ENCODE results near the gene PPP1R18. TPM values are rescaled to one million over a fixed set of nuclear protein-coding genes. Genes with fewer than 3 reads are reported as not detected.

Gene PPP1R18
- total RNA-seq, 1 donor from 2014 or later, result 156 TPM

- no peaks in the 10 kb centered on the region for H3K9me3 ChIP-seq (ENCODE audit: insufficient read depth, low read depth, low read length)
- no peak for FAIRE-seq
- no peak overlapping the region for H3K9ac ChIP-seq (ENCODE audit: low read length)
- no peak overlapping the region for H3K4me3 Mint-ChIP-seq (ENCODE audit: unreplicated experiment)
- no peak overlapping the region for H3K27ac Mint-ChIP-seq (ENCODE audit: unreplicated experiment)
- H3K27me3 Mint-ChIP-seq (ENCODE audit: low read depth, unreplicated experiment), result no peaks in the 10 kb centered on the region
- no peak overlapping the region for H3K4me2 ChIP-seq (ENCODE audit: low read length)
- no peak overlapping the region for H2AFZ ChIP-seq (ENCODE audit: low read depth, low read length)
- H3K9me3 Mint-ChIP-seq (ENCODE audit: unreplicated experiment), result peaks cover 2% of the 10 kb centered on the region
- H3K27me3 ChIP-seq (ENCODE audit: insufficient read depth, low read length), result no peaks in the 10 kb centered on the region
- peaks cover 3% of the 10 kb centered on the region for H3K4me1 ChIP-seq (ENCODE audit: insufficient read depth, low read length)
- H3K27ac ChIP-seq (ENCODE audit: low read depth, low read length), result no peak overlapping the region
- H3K36me3 ChIP-seq (ENCODE audit: insufficient read depth, low read length), result peaks cover 17% of the 10 kb centered on the region
- TF ChIP-seq EZH2 (IDR thresholded peaks at IDR 0.05; ENCODE audit: insufficient read depth, low read length) (no peak), CTCF (IDR thresholded peaks at IDR 0.05; ENCODE audit: insufficient read depth, low read depth, low read length) (no peak)
- no peak overlapping the region for H3K4me3 ChIP-seq (ENCODE audit: insufficient read depth, low read depth, low read length)
- no peaks in the 10 kb centered on the region for H3K79me2 ChIP-seq (ENCODE audit: insufficient read depth, low read length)
- H3K4me1 Mint-ChIP-seq (ENCODE audit: low read depth, unreplicated experiment), result peaks cover 6% of the 10 kb centered on the region
- H4K20me1 ChIP-seq (ENCODE audit: insufficient read depth, low read length), result peaks cover 3% of the 10 kb centered on the region
- DNase-seq (ENCODE audit: low read depth), result no peak
- peaks cover 18% of the 10 kb centered on the region for H3K36me3 Mint-ChIP-seq (ENCODE audit: low read depth, unreplicated experiment)
Observed at GRCh38 chr6:30635834-30636233, 50.6 kb downstream of the PPP1R18 start.

GRCh38 chr6:30626484-30627366 is 59.7 kb downstream of the PPP1R18 start, which contains the start of gene ATAT1:
ATAT1 (plus strand) TSS chr6:30626874.
- no peaks in the 10 kb centered on the region for H3K27me3 Mint-ChIP-seq (ENCODE audit: low read depth, unreplicated experiment)
- peak within 1 kb of the TSS; percentile 79 for H3K4me3 ChIP-seq (ENCODE audit: insufficient read depth, low read depth, low read length)
- peak within 1 kb of the TSS; percentile 93 for H3K27ac Mint-ChIP-seq (ENCODE audit: unreplicated experiment)
- H3K79me2 ChIP-seq (ENCODE audit: insufficient read depth, low read length), result peaks cover 24% of the 10 kb centered on the region
- H3K27me3 ChIP-seq (ENCODE audit: insufficient read depth, low read length), result no peaks in the 10 kb centered on the region
- H3K4me3 Mint-ChIP-seq (ENCODE audit: unreplicated experiment), result peak within 1 kb of the TSS; percentile 92
- H3K4me1 Mint-ChIP-seq (ENCODE audit: low read depth, unreplicated experiment), result peaks cover 15% of the 10 kb centered on the region
- FAIRE-seq, result no peak
- H3K27ac ChIP-seq (ENCODE audit: low read depth, low read length), result peak within 1 kb of the TSS; percentile 86
- H3K4me2 ChIP-seq (ENCODE audit: low read length), result peak within 1 kb of the TSS; percentile 93
- peak within 1 kb of the TSS; percentile 95 for H2AFZ ChIP-seq (ENCODE audit: low read depth, low read length)
- TF ChIP-seq EZH2 (IDR thresholded peaks at IDR 0.05; ENCODE audit: insufficient read depth, low read length) (no peak), CTCF (IDR thresholded peaks at IDR 0.05; ENCODE audit: insufficient read depth, low read depth, low read length) (peak; percentile 30)
- H3K9ac ChIP-seq (ENCODE audit: low read length), result peak within 1 kb of the TSS; percentile 92
- peaks cover 7% of the 10 kb centered on the region for H3K4me1 ChIP-seq (ENCODE audit: insufficient read depth, low read length)
- no peaks in the 10 kb centered on the region for H3K9me3 ChIP-seq (ENCODE audit: insufficient read depth, low read depth, low read length)
- no peaks in the 10 kb centered on the region for H4K20me1 ChIP-seq (ENCODE audit: insufficient read depth, low read length)
- H3K36me3 Mint-ChIP-seq (ENCODE audit: low read depth, unreplicated experiment), result peaks cover 18% of the 10 kb centered on the region
- no peaks in the 10 kb centered on the region for H3K9me3 Mint-ChIP-seq (ENCODE audit: unreplicated experiment)
- DNase-seq (ENCODE audit: low read depth), result peak; percentile 59
- peaks cover 29% of the 10 kb centered on the region for H3K36me3 ChIP-seq (ENCODE audit: insufficient read depth, low read length)

Other genes starting within 250 kb of the PPP1R18 start
- 94.9 and 105 TPM in 2 replicates for gene HLA-E, start 197.1 kb downstream of the PPP1R18 start, total RNA-seq
- gene GNL1, start 130.2 kb downstream of the PPP1R18 start, total RNA-seq, result 49.0 and 49.3 TPM in 2 replicates
- gene PRR3, start 129.3 kb downstream of the PPP1R18 start, total RNA-seq, result 11.0 and 13.0 TPM in 2 replicates
- gene ABCF1, start 115.2 kb downstream of the PPP1R18 start, total RNA-seq, result 58.1 and 60.3 TPM in 2 replicates
- gene PPP1R10, start 69.4 kb downstream of the PPP1R18 start, total RNA-seq, result 64.6 and 69.1 TPM in 2 replicates
- gene MRPS18B, start 68.8 kb downstream of the PPP1R18 start, total RNA-seq, result 28.0 and 29.3 TPM in 2 replicates
- gene ATAT1, start 59.8 kb downstream of the PPP1R18 start, total RNA-seq, result 15.7 and 16.6 TPM in 2 replicates
- 12.0 and 12.7 TPM in 2 replicates for gene C6orf136, start 39.5 kb downstream of the PPP1R18 start, total RNA-seq
- gene DHX16, start 13.6 kb downstream of the PPP1R18 start, total RNA-seq, result 29.3 and 30.0 TPM in 2 replicates
- gene NRM, start 4.3 kb upstream of the PPP1R18 start, total RNA-seq, result 12.2 and 12.8 TPM in 2 replicates
- 25.2 and 25.4 TPM in 2 replicates for gene MDC1, start 30.6 kb upstream of the PPP1R18 start, total RNA-seq
- gene TUBB, start 33.7 kb upstream of the PPP1R18 start, total RNA-seq, result 815 and 887 TPM in 2 replicates
- 77.6 and 85.2 TPM in 2 replicates for gene FLOT1, start 56.0 kb upstream of the PPP1R18 start, total RNA-seq
- gene IER3, start 57.9 kb upstream of the PPP1R18 start, total RNA-seq, result 216 and 221 TPM in 2 replicates
- gene DDR1, start 197.9 kb upstream of the PPP1R18 start, total RNA-seq, result 144 and 156 TPM in 2 replicates
- gene GTF2H4, start 221.6 kb upstream of the PPP1R18 start, total RNA-seq, result 34.3 and 41.3 TPM in 2 replicates
- 19.8 and 21.6 TPM in 2 replicates for gene VARS2, start 227.6 kb upstream of the PPP1R18 start, total RNA-seq
- not detected in 2 replicates for gene SFTA2, start 245.5 kb upstream of the PPP1R18 start, total RNA-seq

Measured in astrocyte (in vitro differentiated cells and primary cell).